ENCODE measurements around the gene ZNF71. TPM values are rescaled to one million over a fixed set of nuclear protein-coding genes. Genes with fewer than 3 reads are reported as not detected.

Gene ZNF71
- total RNA-seq, 2 experiments from 2014 or later, result 4.4 to 5.3 TPM

GRCh38 chr19:56633021-56633420 lies 37.9 kb downstream of the ZNF71 start:
- ATAC-seq, result no peak
- Mint-ChIP-seq H3K27ac (no peak overlapping the region), H3K4me3 (no peak overlapping the region), H3K27me3 (no peaks in the 10 kb centered on the region), H3K9me3 (peaks cover 61% of the 10 kb centered on the region), H3K4me1 (ENCODE audit: low read depth) (no peaks in the 10 kb centered on the region), H3K36me3 (ENCODE audit: low read depth) (peaks cover 23% of the 10 kb centered on the region)
- DNase-seq, result no peak
- CTCF ChIA-PET, result no interaction called here
- intact Hi-C loops (cut with micrococcal nuclease), result no loop called here
- no peak for TF ChIP-seq CTCF (IDR thresholded peaks at IDR 0.05)
- POLR2A ChIA-PET, result no interaction called here

- no peaks in the 10 kb centered on the region for H3K27me3 Mint-ChIP-seq
- DNase-seq (peak; percentile 78), ATAC-seq (peak; percentile 64)
- peaks cover 20% of the 10 kb centered on the region for H3K36me3 Mint-ChIP-seq (ENCODE audit: low read depth)
- ChIA-PET POLR2A (no interaction called here), CTCF (no interaction called here)
- H3K27ac Mint-ChIP-seq, result no peak overlapping the region
- H3K9me3 Mint-ChIP-seq, result peaks cover 47% of the 10 kb centered on the region
- TF ChIP-seq CTCF (IDR thresholded peaks at IDR 0.05), result no peak
- intact Hi-C loops (cut with micrococcal nuclease), result no loop called here
- H3K4me3 Mint-ChIP-seq, result no peak overlapping the region
- no peaks in the 10 kb centered on the region for H3K4me1 Mint-ChIP-seq (ENCODE audit: low read depth)
These were observed 43.0 kb downstream of the ZNF71 start for GRCh38 chr19:56637976-56638555.

- Mint-ChIP-seq H3K27me3 (peaks cover 8% of the 10 kb centered on the region), H3K4me1 (ENCODE audit: low read depth) (no peaks in the 10 kb centered on the region), H3K9me3 (peaks cover 47% of the 10 kb centered on the region), H3K4me3 (no peak overlapping the region), H3K36me3 (ENCODE audit: low read depth) (peaks cover 24% of the 10 kb centered on the region), H3K27ac (no peak overlapping the region)
- DNase-seq, result no peak
- no peak for ATAC-seq
- POLR2A ChIA-PET, result no interaction called here
- intact Hi-C loops (cut with micrococcal nuclease), result no loop called here
- TF ChIP-seq CTCF (IDR thresholded peaks at IDR 0.05), result no peak
- CTCF ChIA-PET, result no interaction called here
These were observed 44.1 kb downstream of the ZNF71 start for GRCh38 chr19:56639217-56639616.

GRCh38 chr19:56642711-56643459 lies 47.8 kb downstream of the ZNF71 start, which contains the start of gene SMIM17:
SMIM17 (plus strand) TSS chr19:56643159; CDS start chr19:56645668, 2,509 bp downstream.
- TF ChIP-seq CTCF (IDR thresholded peaks at IDR 0.05), result no peak
- H3K27ac Mint-ChIP-seq, result no peak within 1 kb of the TSS
- H3K27me3 Mint-ChIP-seq, result peaks cover 16% of the 10 kb centered on the region
- intact Hi-C loops (cut with micrococcal nuclease), result no loop called here
- no peak within 1 kb of the TSS for H3K4me3 Mint-ChIP-seq
- H3K9me3 Mint-ChIP-seq, result peaks cover 57% of the 10 kb centered on the region
- ChIA-PET POLR2A (interaction anchor here (1.1 kb wide), 1 partner anchor 12 kb away, joined by 3 read pairs; no protein-coding TSS in a partner anchor), CTCF (no interaction called here)
- no peak for ATAC-seq
- H3K36me3 Mint-ChIP-seq (ENCODE audit: low read depth), result peaks cover 27% of the 10 kb centered on the region
- no peak for DNase-seq
- H3K4me1 Mint-ChIP-seq (ENCODE audit: low read depth), result no peaks in the 10 kb centered on the region

GRCh38 chr19:56643460-56643955 lies 48.4 kb downstream of the ZNF71 start:
- CTCF ChIA-PET, result no interaction called here
- H3K27ac Mint-ChIP-seq, result no peak overlapping the region
- peaks cover 24% of the 10 kb centered on the region for H3K36me3 Mint-ChIP-seq (ENCODE audit: low read depth)
- intact Hi-C loops (cut with micrococcal nuclease), result no loop called here
- TF ChIP-seq CTCF (IDR thresholded peaks at IDR 0.05), result no peak
- POLR2A ChIA-PET, result no interaction called here
- no peak for ATAC-seq
- no peak overlapping the region for H3K4me3 Mint-ChIP-seq
- H3K9me3 Mint-ChIP-seq, result peaks cover 56% of the 10 kb centered on the region
- DNase-seq, result no peak
- no peaks in the 10 kb centered on the region for H3K4me1 Mint-ChIP-seq (ENCODE audit: low read depth)
- H3K27me3 Mint-ChIP-seq, result peaks cover 16% of the 10 kb centered on the region
